Measurements from ENCODE around the gene PIK3CG.

- TF ChIP-seq CTCF (IDR thresholded peaks at IDR 0.05; ENCODE audit: insufficient read depth, low read depth, low read length) (no peak), EZH2 (IDR thresholded peaks at IDR 0.05; ENCODE audit: insufficient read depth, low read length) (no peak)
These were observed 4.9 kb downstream of the PIK3CG start for GRCh38 chr7:106869954-106870353.
